ENCODE measurements around the gene PKIG. TPM values are rescaled to one million over a fixed set of nuclear protein-coding genes. Genes with fewer than 3 reads are reported as not detected.

The PKIG gene
- total RNA-seq, 1 donor from 2014 or later = 29.5 TPM

GRCh38 chr20:44664131-44664530 is 81.8 kb downstream of the PKIG start:
- Mint-ChIP-seq H3K27ac (ENCODE audit: unreplicated experiment) (no peak overlapping the region), H3K4me3 (ENCODE audit: unreplicated experiment) (no peak overlapping the region), H3K27me3 (ENCODE audit: unreplicated experiment) (peaks cover 15% of the 10 kb centered on the region), H3K4me1 (ENCODE audit: unreplicated experiment) (peaks cover 2% of the 10 kb centered on the region), H3K36me3 (ENCODE audit: unreplicated experiment) (no peaks in the 10 kb centered on the region), H3K9me3 (ENCODE audit: unreplicated experiment) (no peaks in the 10 kb centered on the region)
- no peak for TF ChIP-seq CTCF (IDR thresholded peaks at IDR 0.05)
- no peak for DNase-seq (ENCODE audit: extremely low spot score, unreplicated experiment)

DNA sequence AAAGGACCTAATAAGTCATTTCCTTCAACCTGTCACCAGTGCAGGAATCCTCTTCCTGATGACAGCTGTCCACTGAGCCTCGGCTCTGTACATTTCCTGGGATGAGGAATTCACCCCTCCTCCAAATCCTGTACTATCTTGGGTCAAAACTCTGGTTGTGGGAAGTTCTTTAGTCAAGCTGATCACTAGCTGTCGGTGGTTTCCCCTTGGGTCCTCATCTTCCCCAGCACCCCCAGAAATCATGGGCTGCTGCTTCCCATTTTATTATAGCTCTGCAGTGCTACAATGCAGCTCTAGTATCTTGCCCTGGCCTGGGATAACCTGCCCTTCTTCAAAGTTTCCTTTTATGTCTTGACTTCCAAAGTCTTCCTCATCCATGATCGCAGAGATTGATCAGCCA is 83.7 kb downstream of the PKIG start:
- Mint-ChIP-seq H3K4me1 (ENCODE audit: unreplicated experiment) (peaks cover 6% of the 10 kb centered on the region), H3K27me3 (ENCODE audit: unreplicated experiment) (peaks cover 16% of the 10 kb centered on the region), H3K9me3 (ENCODE audit: unreplicated experiment) (no peaks in the 10 kb centered on the region), H3K36me3 (ENCODE audit: unreplicated experiment) (no peaks in the 10 kb centered on the region), H3K27ac (ENCODE audit: unreplicated experiment) (no peak overlapping the region), H3K4me3 (ENCODE audit: unreplicated experiment) (no peak overlapping the region)
- DNase-seq (ENCODE audit: extremely low spot score, unreplicated experiment) = no peak
- TF ChIP-seq CTCF (IDR thresholded peaks at IDR 0.05) = no peak

Other genes starting within 250 kb of the PKIG start
- not detected in 2 replicates for gene R3HDML, start 245.5 kb upstream of the PKIG start, total RNA-seq
- gene HNF4A, start 226.9 kb upstream of the PKIG start, total RNA-seq = not detected in 2 replicates
- gene TTPAL, start 106.7 kb upstream of the PKIG start, total RNA-seq = 18.9 and 20.8 TPM in 2 replicates
- gene SERINC3, start 60.5 kb upstream of the PKIG start, total RNA-seq = 121 and 125 TPM in 2 replicates
- gene ADA, start 69.1 kb downstream of the PKIG start, total RNA-seq = 177 and 185 TPM in 2 replicates
- gene CCN5, start 132.8 kb downstream of the PKIG start, total RNA-seq = 18.2 and 24.0 TPM in 2 replicates
- 17.5 and 21.5 TPM in 2 replicates for gene KCNK15, start 163.3 kb downstream of the PKIG start, total RNA-seq
- 0.73 and 0.75 TPM in 2 replicates for gene RIMS4, start 228.0 kb downstream of the PKIG start, total RNA-seq